ENCODE results near the gene ZBTB21.

DNA sequence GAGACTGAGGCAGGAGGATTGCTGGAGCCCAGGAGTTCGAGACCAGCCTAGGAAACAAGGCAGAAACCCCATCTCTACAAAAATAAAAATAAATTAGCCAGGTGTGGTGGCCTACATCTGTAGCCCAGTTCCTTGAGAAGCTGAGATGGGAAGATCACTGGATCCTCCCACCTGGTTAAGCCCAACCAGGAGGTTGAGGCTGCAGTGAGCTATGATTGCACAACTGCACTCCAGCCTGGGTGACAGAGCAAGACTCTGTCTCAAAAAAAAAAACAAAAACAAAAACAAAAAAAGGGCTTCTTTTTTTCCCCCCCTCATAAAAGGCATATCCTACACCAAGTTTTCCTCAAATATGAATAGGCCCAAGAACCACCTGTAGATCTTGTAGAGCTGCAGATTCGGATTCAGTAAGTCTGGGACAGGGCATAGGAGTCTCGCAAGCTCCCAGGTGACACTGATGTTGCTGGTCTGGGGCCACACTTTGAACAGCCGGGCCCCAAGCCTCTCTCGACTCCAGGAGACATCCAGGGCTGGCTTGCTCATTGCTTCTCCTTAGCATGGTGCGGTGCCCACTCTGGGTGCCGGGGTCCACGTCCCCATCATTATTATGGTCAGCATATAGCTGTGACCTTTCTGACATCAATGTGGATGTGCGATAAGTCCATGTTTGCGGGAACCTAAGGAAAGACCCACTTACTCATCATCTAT is 38.9 kb upstream of the ZBTB21 start:
- TF ChIP-seq, protein P1, sequence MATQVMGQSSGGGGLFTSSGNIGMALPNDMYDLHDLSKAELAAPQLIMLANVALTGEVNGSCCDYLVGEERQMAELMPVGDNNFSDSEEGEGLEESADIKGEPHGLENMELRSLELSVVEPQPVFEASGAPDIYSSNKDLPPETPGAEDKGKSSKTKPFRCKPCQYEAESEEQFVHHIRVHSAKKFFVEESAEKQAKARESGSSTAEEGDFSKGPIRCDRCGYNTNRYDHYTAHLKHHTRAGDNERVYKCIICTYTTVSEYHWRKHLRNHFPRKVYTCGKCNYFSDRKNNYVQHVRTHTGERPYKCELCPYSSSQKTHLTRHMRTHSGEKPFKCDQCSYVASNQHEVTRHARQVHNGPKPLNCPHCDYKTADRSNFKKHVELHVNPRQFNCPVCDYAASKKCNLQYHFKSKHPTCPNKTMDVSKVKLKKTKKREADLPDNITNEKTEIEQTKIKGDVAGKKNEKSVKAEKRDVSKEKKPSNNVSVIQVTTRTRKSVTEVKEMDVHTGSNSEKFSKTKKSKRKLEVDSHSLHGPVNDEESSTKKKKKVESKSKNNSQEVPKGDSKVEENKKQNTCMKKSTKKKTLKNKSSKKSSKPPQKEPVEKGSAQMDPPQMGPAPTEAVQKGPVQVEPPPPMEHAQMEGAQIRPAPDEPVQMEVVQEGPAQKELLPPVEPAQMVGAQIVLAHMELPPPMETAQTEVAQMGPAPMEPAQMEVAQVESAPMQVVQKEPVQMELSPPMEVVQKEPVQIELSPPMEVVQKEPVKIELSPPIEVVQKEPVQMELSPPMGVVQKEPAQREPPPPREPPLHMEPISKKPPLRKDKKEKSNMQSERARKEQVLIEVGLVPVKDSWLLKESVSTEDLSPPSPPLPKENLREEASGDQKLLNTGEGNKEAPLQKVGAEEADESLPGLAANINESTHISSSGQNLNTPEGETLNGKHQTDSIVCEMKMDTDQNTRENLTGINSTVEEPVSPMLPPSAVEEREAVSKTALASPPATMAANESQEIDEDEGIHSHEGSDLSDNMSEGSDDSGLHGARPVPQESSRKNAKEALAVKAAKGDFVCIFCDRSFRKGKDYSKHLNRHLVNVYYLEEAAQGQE (IDR thresholded peaks at IDR 0.05; ENCODE audit: low read depth, low read length): no peak
- TF ChIP-seq, protein P2, sequence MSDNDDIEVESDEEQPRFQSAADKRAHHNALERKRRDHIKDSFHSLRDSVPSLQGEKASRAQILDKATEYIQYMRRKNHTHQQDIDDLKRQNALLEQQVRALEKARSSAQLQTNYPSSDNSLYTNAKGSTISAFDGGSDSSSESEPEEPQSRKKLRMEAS (IDR thresholded peaks at IDR 0.05; ENCODE audit: low read depth): no peak
- TF ChIP-seq, protein P3, sequence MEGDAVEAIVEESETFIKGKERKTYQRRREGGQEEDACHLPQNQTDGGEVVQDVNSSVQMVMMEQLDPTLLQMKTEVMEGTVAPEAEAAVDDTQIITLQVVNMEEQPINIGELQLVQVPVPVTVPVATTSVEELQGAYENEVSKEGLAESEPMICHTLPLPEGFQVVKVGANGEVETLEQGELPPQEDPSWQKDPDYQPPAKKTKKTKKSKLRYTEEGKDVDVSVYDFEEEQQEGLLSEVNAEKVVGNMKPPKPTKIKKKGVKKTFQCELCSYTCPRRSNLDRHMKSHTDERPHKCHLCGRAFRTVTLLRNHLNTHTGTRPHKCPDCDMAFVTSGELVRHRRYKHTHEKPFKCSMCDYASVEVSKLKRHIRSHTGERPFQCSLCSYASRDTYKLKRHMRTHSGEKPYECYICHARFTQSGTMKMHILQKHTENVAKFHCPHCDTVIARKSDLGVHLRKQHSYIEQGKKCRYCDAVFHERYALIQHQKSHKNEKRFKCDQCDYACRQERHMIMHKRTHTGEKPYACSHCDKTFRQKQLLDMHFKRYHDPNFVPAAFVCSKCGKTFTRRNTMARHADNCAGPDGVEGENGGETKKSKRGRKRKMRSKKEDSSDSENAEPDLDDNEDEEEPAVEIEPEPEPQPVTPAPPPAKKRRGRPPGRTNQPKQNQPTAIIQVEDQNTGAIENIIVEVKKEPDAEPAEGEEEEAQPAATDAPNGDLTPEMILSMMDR (IDR thresholded peaks at IDR 0.05): no peak
- TF ChIP-seq MEF2A (IDR thresholded peaks at IDR 0.05; ENCODE audit: borderline replicate concordance, low read depth) (no peak), POLR2AphosphoS5 (IDR thresholded peaks at IDR 0.05; ENCODE audit: low read depth, low read length) (no peak), MXI1 (IDR thresholded peaks at IDR 0.05; ENCODE audit: low read depth, low read length) (no peak)
- TF ChIP-seq, protein P4, sequence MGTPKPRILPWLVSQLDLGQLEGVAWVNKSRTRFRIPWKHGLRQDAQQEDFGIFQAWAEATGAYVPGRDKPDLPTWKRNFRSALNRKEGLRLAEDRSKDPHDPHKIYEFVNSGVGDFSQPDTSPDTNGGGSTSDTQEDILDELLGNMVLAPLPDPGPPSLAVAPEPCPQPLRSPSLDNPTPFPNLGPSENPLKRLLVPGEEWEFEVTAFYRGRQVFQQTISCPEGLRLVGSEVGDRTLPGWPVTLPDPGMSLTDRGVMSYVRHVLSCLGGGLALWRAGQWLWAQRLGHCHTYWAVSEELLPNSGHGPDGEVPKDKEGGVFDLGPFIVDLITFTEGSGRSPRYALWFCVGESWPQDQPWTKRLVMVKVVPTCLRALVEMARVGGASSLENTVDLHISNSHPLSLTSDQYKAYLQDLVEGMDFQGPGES (IDR thresholded peaks at IDR 0.05; ENCODE audit: low read depth, low read length): no peak
